LoVo (cell line): ENCODE results near the gene GPX2.
"Not testable (repeated sequence)": the region's sequence is repeated elsewhere in the genome, so short reads cannot be mapped to it uniquely, and the experiment has no call there.

Experiments
- DNase-seq: peaks from one replicate; pipeline ENCODE4 v3.0.0-alpha.2; 2016; ENCODE audit warnings: low spot score

Gene GPX2

GRCh38 chr14:64913477-64913876 is 29.1 kb downstream of the GPX2 start:
- DNase-seq, result not testable (repeated sequence)

GRCh38 chr14:64912261-64912660 is 30.3 kb downstream of the GPX2 start:
- DNase-seq, result no peak

- peak; percentile 42 for DNase-seq
Measured at GRCh38 chr14:64910847-64911495, 31.6 kb downstream of the GPX2 start.

- DNase-seq, result no peak
Measured at GRCh38 chr14:64906022-64906421, 36.5 kb downstream of the GPX2 start.

GRCh38 chr14:64899958-64900357 is 42.6 kb downstream of the GPX2 start:
- DNase-seq, result no peak

GRCh38 chr14:64891839-64892375 is 50.6 kb downstream of the GPX2 start:
- peak; percentile 61 for DNase-seq

- no peak for DNase-seq
Measured at GRCh38 chr14:64891173-64891838, 51.2 kb downstream of the GPX2 start.

GRCh38 chr14:64889352-64889751 is 53.2 kb downstream of the GPX2 start:
- no peak for DNase-seq
